KMS-11 (cell line): ENCODE measurements around the gene COG6.

Source experiments
- H2AFZ ChIP-seq: fragments of 200-600 bp; sonication (generic); 2 replicates; pipeline ENCODE4 v1.6.1; 2016; ENCODE audit warnings: antibody characterized with exemption, mixed run types, low read depth
- H3K27ac ChIP-seq: fragments of 200-600 bp; sonication (generic); 2 replicates; pipeline ENCODE4 v1.6.1; 2016; ENCODE audit warnings: mild to moderate bottlenecking, mixed run types
- H3K27me3 ChIP-seq: fragments of 200-600 bp; sonication (generic); 2 replicates; pipeline ENCODE4 v1.6.1; 2017; ENCODE audit warnings: mild to moderate bottlenecking, low read depth, mixed run types, moderate library complexity; ENCODE audit not compliant: insufficient read depth
- H3K36me3 ChIP-seq: fragments of 200-600 bp; sonication (generic); 2 replicates; pipeline ENCODE4 v1.6.1; 2017; ENCODE audit warnings: mild to moderate bottlenecking, mixed run types; ENCODE audit not compliant: insufficient read depth
- H3K4me1 ChIP-seq: fragments of 200-600 bp; sonication (generic); 2 replicates; pipeline ENCODE4 v1.6.1; 2016; ENCODE audit warnings: mild to moderate bottlenecking, low read depth, mixed run types; ENCODE audit not compliant: poor library complexity, severe bottlenecking
- H3K4me2 ChIP-seq: fragments of 200-600 bp; sonication (generic); 2 replicates; pipeline ENCODE4 v1.7.0; 2016; ENCODE audit warnings: mild to moderate bottlenecking, mixed run types
- H3K4me3 ChIP-seq: fragments of 200-600 bp; sonication (generic); IDR thresholded peaks from 2 replicates; pipeline ENCODE4 v1.6.1; 2017; ENCODE audit warnings: low read depth, low read length, mixed read lengths; ENCODE audit not compliant: insufficient read depth
- H3K79me2 ChIP-seq: fragments of 200-600 bp; sonication (generic); 2 replicates; pipeline ENCODE4 v1.6.1; 2016; ENCODE audit warnings: low read depth, mixed run types; ENCODE audit not compliant: insufficient read depth
- H3K9ac ChIP-seq: fragments of 200-600 bp; sonication (generic); 2 replicates; pipeline ENCODE4 v1.6.1; 2016; ENCODE audit warnings: mild to moderate bottlenecking, mixed run types
- H4K20me1 ChIP-seq: fragments of 200-600 bp; sonication (generic); 2 replicates; pipeline ENCODE4 v1.6.1; 2016; ENCODE audit warnings: mild to moderate bottlenecking, mixed run types; ENCODE audit not compliant: insufficient read depth
- CTCF ChIP-seq: fragments of 200-600 bp; sonication (generic); conservative IDR thresholded peaks from 2 replicates; pipeline ENCODE4 v1.6.1; 2017; ENCODE audit warnings: low read depth, mild to moderate bottlenecking, antibody characterized with exemption, low read length, moderate library complexity, mixed read lengths

Gene COG6

DNA sequence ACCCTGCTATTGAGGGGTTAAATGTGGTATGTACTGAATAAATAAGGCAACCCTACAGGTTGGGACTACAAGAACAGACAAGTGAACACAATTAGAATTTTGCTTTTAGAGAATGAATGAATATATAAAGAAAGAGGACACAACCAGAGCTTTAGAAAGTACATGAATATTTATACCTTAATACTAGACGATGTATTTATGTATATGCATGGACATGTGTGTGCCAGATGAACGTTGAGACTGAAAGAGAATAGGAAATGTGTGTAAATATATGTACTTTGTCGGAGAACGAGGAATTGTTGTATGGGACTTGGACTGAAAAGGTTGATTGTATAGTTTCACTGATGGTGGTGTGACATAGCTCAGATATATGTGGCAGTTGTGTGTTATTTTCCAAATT lies 9.3 kb upstream of the COG6 start:
- H3K4me2 ChIP-seq: no peak overlapping the region
- H4K20me1 ChIP-seq: no peaks in the 10 kb centered on the region
- H3K36me3 ChIP-seq: no peaks in the 10 kb centered on the region
- H3K4me1 ChIP-seq: no peaks in the 10 kb centered on the region
- H3K79me2 ChIP-seq: no peaks in the 10 kb centered on the region
- no peak overlapping the region for H3K9ac ChIP-seq
- no peaks in the 10 kb centered on the region for H3K27me3 ChIP-seq
- no peak overlapping the region for H2AFZ ChIP-seq
- no peak overlapping the region for H3K4me3 ChIP-seq
- H3K27ac ChIP-seq: no peak overlapping the region
- no peak for TF ChIP-seq CTCF

- Histone ChIP-seq H3K4me2 (peak overlapping the region; percentile 45; the same call in 1 of the 2 replicates), H3K4me1 (peaks cover 10% of the 10 kb centered on the region), H3K4me3 (no peak overlapping the region), H3K79me2 (no peaks in the 10 kb centered on the region), H3K27me3 (no peaks in the 10 kb centered on the region), H2AFZ (peak overlapping the region; percentile 85), H4K20me1 (no peaks in the 10 kb centered on the region), H3K9ac (0 out of 2 replicates have a peak overlapping the region, but pooled peaks have one; percentile 39), H3K36me3 (no peaks in the 10 kb centered on the region), H3K27ac (no peak overlapping the region)
- no peak for TF ChIP-seq CTCF
Observed at GRCh38 chr13:39655041-39655568, 357 bp upstream of the COG6 start.

DNA sequence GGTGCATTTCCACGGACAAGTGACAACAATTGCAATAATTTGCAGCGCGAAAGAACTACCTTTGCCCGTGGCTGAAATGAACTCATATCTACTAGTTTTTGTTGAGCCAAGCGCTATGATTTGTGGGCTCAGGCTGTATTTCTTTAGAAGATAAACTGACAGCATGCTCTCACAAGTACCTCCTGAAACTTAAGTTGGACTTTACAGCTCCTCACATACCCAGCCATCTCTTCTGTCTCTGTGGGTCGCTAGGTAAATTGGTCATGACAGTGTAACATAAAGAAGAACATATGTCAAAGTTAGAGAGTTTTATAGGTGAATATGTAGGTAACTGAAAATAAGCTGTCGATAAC lies 839 bp downstream of the COG6 start:
- no peaks in the 10 kb centered on the region for H4K20me1 ChIP-seq
- no peaks in the 10 kb centered on the region for H3K79me2 ChIP-seq
- no peak overlapping the region; the same call in 1 of the 2 replicates for H3K9ac ChIP-seq
- H3K4me3 ChIP-seq: no peak overlapping the region
- no peak overlapping the region for H3K27ac ChIP-seq
- no peaks in the 10 kb centered on the region for H3K36me3 ChIP-seq
- peaks cover 10% of the 10 kb centered on the region for H3K4me1 ChIP-seq
- no peaks in the 10 kb centered on the region for H3K27me3 ChIP-seq
- no peak for TF ChIP-seq CTCF
- peak overlapping the region; percentile 85 for H2AFZ ChIP-seq
- H3K4me2 ChIP-seq: peak overlapping the region; percentile 84

DNA sequence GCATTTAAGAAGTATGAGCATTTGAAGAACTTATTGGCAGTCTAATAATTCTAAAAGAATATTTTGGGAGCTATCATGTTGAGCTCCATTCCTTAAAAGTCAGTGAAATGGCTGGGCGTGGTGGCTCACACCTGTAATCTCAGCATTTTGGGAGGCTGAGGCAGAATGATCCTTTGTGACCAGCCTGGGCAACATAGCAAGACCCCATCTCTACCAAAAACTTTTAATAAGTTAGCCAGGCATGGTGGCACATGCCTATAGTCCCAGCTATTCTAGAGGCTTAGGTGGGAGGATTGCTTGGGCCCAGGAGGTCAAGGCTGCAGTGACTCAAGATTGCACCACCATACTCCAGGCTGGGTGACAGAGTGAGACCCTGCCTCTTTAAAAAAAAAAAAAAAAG lies 8.0 kb downstream of the COG6 start:
- Histone ChIP-seq H4K20me1 (no peaks in the 10 kb centered on the region), H3K4me2 (no peak overlapping the region), H3K36me3 (no peaks in the 10 kb centered on the region), H3K9ac (no peak overlapping the region), H3K79me2 (no peaks in the 10 kb centered on the region), H3K27ac (no peak overlapping the region), H3K27me3 (no peaks in the 10 kb centered on the region), H3K4me1 (no peaks in the 10 kb centered on the region), H3K4me3 (no peak overlapping the region), H2AFZ (no peak overlapping the region)
- no peak for TF ChIP-seq CTCF

- no peaks in the 10 kb centered on the region for H3K27me3 ChIP-seq
- no peak overlapping the region for H3K9ac ChIP-seq
- no peak overlapping the region for H3K4me3 ChIP-seq
- H3K4me1 ChIP-seq: no peaks in the 10 kb centered on the region
- H4K20me1 ChIP-seq: no peaks in the 10 kb centered on the region
- H3K27ac ChIP-seq: no peak overlapping the region
- no peak for TF ChIP-seq CTCF
- H3K36me3 ChIP-seq: no peaks in the 10 kb centered on the region
- no peak overlapping the region for H2AFZ ChIP-seq
- H3K79me2 ChIP-seq: no peaks in the 10 kb centered on the region
- no peak overlapping the region for H3K4me2 ChIP-seq
Observed at GRCh38 chr13:39663958-39664357, 8.5 kb downstream of the COG6 start.
